Measurements from ENCODE around the gene PTPRR.

The PTPRR gene

GRCh38 chr12:70640901-70641300 lies 279.6 kb downstream of the PTPRR start:
- H3K9ac ChIP-seq, result no peak overlapping the region
- no peaks in the 10 kb centered on the region for H3K79me2 ChIP-seq
- no peak overlapping the region for H3K27ac ChIP-seq
- no peak overlapping the region for H2AFZ ChIP-seq
- H3K9me3 ChIP-seq (ENCODE audit: control insufficient read depth, low read length), result no peaks in the 10 kb centered on the region
- H3K4me1 ChIP-seq, result peaks cover 3% of the 10 kb centered on the region
- TF ChIP-seq CTCF (IDR thresholded peaks at IDR 0.05), result no peak
- no peak overlapping the region for H3K4me3 ChIP-seq (ENCODE audit: low read depth, low read length)
- no peaks in the 10 kb centered on the region for H3K27me3 ChIP-seq (ENCODE audit: control insufficient read depth, insufficient read depth, low read length)
- no peak overlapping the region for H3K4me2 ChIP-seq (ENCODE audit: low read length)
- no peaks in the 10 kb centered on the region for H3K36me3 ChIP-seq (ENCODE audit: control insufficient read depth, insufficient read depth, low read length)

- H3K27me3 ChIP-seq (ENCODE audit: control insufficient read depth, insufficient read depth, low read length), result no peaks in the 10 kb centered on the region
- no peak for TF ChIP-seq CTCF (IDR thresholded peaks at IDR 0.05)
- H2AFZ ChIP-seq, result no peak overlapping the region
- no peak overlapping the region for H3K27ac ChIP-seq
- H3K4me2 ChIP-seq (ENCODE audit: low read length), result no peak overlapping the region
- no peaks in the 10 kb centered on the region for H3K4me1 ChIP-seq
- H3K9ac ChIP-seq, result no peak overlapping the region
- H3K36me3 ChIP-seq (ENCODE audit: control insufficient read depth, insufficient read depth, low read length), result no peaks in the 10 kb centered on the region
- no peak overlapping the region for H3K4me3 ChIP-seq (ENCODE audit: low read depth, low read length)
- H3K79me2 ChIP-seq, result no peaks in the 10 kb centered on the region
- no peaks in the 10 kb centered on the region for H3K9me3 ChIP-seq (ENCODE audit: control insufficient read depth, low read length)
These were observed 281.0 kb downstream of the PTPRR start for GRCh38 chr12:70639535-70639934.

GRCh38 chr12:70638639-70639360 lies 281.7 kb downstream of the PTPRR start:
- H3K79me2 ChIP-seq, result no peaks in the 10 kb centered on the region
- H3K36me3 ChIP-seq (ENCODE audit: control insufficient read depth, insufficient read depth, low read length), result no peaks in the 10 kb centered on the region
- no peaks in the 10 kb centered on the region for H3K4me1 ChIP-seq
- no peak overlapping the region for H2AFZ ChIP-seq
- H3K27me3 ChIP-seq (ENCODE audit: control insufficient read depth, insufficient read depth, low read length), result no peaks in the 10 kb centered on the region
- no peak overlapping the region for H3K4me3 ChIP-seq (ENCODE audit: low read depth, low read length)
- H3K9ac ChIP-seq, result no peak overlapping the region
- no peak overlapping the region for H3K4me2 ChIP-seq (ENCODE audit: low read length)
- TF ChIP-seq CTCF (IDR thresholded peaks at IDR 0.05), result no peak
- H3K9me3 ChIP-seq (ENCODE audit: control insufficient read depth, low read length), result no peaks in the 10 kb centered on the region
- H3K27ac ChIP-seq, result no peak overlapping the region

- Histone ChIP-seq H3K9ac (no peak within 1 kb of the TSS), H3K79me2 (no peaks in the 10 kb centered on the region), H3K4me1 (no peaks in the 10 kb centered on the region), H3K27me3 (ENCODE audit: control insufficient read depth, insufficient read depth, low read length) (no peaks in the 10 kb centered on the region), H3K4me3 (ENCODE audit: low read depth, low read length) (peak within 1 kb of the TSS; percentile 36), H3K9me3 (ENCODE audit: control insufficient read depth, low read length) (no peaks in the 10 kb centered on the region), H3K36me3 (ENCODE audit: control insufficient read depth, insufficient read depth, low read length) (no peaks in the 10 kb centered on the region), H3K4me2 (ENCODE audit: low read length) (no peak within 1 kb of the TSS), H2AFZ (no peak within 1 kb of the TSS), H3K27ac (peak within 1 kb of the TSS; percentile 55)
- no peak for TF ChIP-seq CTCF (IDR thresholded peaks at IDR 0.05)
These were observed 283.0 kb downstream of the PTPRR start, which contains the start of gene PTPRB for GRCh38 chr12:70637303-70638085. PTPRB (minus strand) TSS chr12:70637429; CDS start chr12:70637395, 34 bp downstream.

All from parathyroid adenoma (tissue), 2 donors.